ENCODE results near the gene TMEM14B. TPM values are rescaled to one million over a fixed set of nuclear protein-coding genes. Genes with fewer than 3 reads are reported as not detected.
"Not testable (repeated sequence)": the region's sequence is repeated elsewhere in the genome, so short reads cannot be mapped to it uniquely, and the experiment has no call there.

Gene TMEM14B
- 109 and 121 TPM in 2 replicates for total RNA-seq (2014; rRNA removed; shearing (Covaris generic))
- 87.6 and 102 TPM in 2 replicates for polyA plus RNA-seq (2014; cell fraction: nucleus; rRNA removed)

DNA sequence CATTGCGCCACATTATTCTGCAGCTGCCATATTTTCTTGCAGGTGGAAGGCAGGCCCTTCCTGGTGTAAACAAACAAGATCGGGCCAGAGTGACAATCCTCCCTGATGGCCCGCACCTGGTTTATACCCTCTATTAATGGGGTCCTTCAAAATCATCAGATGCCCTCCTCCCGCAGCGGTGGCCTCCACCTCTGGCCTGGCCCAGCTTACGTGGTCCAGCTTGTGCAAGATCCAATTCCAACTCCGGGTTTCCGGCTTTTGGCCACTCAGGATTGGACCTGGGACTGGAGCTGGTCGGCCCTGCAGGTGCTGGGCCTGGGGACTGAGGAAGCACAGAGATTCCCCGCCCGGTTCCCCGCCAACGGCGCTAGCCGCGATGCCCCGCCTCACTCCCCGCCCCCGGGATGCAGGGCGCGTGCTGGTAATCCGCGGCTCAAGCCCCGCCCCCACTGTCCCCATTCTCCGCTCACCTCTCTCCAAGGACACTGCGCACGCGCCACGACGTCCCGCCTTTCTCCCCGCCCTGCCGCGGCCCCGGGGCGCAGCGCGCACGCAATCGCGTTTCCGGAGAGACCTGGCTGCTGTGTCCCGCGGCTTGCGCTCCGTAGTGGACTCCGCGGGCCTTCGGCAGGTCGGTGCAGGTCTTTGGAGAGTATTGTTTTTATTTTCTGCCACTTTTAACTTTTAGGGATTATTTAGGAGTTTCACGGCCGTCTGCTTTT is at the start of gene TMEM14B:
Gene TMEM14B (plus strand): TSS at position 555 of the 722 bp plus-strand sequence. CDS start 1,441 bp downstream, outside the sequence.
- peak; percentile 94 for DNase-seq (ENCODE audit: extremely low read depth, low read depth)

DNA sequence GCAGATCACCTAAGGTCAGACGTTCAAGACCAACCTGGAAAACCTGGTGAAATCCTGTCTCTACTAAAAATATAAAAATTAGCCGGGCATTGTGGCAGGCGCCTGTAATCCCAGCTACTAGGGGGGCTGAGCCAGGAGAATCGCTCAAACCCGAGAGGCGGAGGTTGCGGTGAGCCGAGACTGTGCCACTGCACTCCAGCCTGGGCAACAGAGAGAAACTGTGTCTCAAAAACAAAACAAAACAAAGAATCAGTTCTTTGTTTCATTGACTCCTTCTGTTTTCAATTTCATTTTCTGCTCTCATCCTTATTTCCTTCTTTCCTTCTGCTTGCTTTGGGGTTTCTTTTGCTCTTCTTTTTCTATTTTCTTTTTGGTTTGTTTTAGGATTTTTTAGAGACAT is 33.6 kb upstream of the TMEM14B start:
- no peak for DNase-seq (ENCODE audit: extremely low read depth, low read depth)

DNA sequence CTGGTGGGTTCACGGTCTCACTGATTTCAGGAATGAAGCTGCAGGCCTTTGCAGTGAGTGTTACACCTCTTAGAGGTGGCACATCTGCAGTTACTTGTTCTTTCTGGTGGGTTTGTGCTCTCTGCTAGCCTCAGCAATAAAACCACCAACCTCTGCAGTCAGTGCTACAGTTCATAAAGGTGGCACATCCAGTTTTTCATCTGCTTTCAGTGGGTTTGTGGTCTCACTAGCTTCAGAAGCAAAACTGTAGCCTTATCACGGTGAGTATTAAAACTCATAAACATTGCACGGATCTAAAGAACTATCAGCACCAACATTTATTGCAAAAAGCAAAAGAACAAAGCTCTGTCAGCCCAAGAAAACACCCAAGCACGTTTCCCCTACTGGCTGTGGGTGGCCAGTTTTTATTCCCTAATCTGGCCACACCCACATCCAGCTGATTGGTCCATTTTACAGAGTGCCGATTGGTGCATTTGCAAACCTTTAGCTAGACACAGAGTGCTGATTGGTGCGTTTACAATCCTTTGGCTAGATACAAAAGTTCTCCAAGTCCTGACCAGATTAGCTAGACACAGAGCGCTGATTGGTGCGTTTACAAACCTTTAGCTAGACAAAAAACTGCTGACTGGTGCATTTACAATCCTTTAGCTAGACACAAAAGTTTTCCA is 28.2 kb upstream of the TMEM14B start:
- DNase-seq (ENCODE audit: extremely low read depth, low read depth): no peak

DNA sequence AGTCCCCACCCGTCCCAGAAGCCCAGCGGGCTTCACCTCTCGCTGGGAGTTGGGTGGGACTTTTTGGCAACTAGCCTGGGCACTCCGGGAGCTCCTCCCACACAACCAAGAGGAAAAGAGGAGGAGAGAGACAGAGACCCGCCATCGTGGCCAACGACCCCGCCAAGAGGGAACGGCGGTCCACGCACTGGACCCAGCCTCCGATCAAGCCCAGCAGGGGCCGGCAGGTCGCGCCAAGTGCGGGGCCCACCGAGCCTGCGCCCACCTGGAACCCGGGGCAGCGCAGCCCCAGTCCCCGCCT is 27.7 kb upstream of the TMEM14B start:
- no peak for DNase-seq (ENCODE audit: extremely low read depth, low read depth)

DNA sequence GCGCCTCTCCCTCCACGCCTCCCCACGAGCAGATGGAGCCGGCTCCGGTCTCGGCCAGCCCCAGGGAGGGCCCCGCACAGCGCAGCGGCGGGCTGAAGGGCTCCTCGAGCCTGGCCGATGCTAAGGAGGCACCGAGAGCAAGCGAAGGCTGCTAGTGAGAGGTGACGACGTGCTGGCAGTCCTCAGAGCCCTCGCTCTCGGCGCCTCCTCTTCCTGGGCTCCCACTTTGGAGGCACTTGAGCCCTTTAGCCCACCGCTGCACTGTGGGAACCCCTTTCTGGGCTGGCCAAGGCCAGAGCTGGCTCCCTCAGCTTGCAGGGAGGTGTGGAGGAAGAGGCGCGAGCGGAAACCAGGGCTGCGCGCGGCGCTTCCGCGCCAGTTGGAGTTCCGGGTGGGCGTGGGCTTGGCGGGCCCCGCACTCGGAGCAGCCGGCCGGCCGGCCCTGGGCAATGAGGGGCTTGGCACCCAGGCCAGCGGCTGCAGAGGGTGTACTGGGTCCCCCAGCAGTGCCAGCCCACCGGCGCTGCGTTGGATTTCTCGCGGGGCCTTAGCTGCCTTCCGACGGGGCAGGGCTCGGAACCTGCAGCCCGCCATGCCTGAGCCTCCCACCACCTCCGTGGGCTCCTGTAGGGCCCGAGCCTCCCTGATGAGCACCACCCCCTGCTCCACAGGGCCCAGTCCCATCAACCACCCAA is 27.2 kb upstream of the TMEM14B start:
- DNase-seq (ENCODE audit: extremely low read depth, low read depth): no peak

DNA sequence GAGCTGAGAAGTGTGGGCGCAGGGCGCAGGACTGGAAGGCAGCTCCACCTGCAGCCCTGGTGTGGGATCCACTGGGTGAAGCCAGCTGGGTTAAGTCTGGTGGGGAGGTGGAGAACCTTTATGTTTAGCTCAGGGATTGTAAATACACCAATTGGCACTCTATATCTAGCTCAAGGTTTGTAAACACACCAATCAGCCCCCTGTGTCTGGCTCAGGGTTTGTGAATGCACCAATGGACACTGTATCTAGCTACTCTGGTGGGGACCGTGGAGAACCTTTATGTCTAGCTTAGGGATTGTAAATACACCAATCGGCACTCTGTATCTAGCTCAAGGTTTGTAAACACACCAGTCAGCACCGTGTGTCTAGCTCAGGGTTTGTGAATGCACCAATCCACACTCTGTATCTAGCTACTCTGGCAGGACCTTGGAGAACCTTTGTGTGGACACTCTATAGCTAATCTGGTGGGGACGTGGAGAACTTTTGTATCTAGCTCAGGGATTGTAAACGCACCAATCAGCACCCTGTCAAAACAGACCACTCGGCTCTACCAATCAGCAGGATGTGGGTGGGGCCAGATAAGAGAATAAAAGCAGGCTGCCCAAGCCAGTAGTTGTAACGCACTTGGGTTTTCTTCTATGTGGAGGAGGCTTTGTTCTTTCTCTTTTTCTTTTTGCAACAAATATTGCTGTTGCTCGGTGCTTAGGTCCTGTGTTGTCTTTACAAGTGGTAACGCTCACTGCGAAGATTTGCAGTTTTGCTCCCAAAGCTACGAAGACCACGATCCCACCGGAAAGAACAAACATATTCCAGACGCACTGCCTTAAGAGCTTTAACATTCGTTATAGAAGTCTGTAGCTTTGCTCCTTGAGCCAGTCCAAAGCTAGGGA is 26.4 kb upstream of the TMEM14B start:
- not testable (repeated sequence) for DNase-seq (ENCODE audit: extremely low read depth, low read depth)

DNA sequence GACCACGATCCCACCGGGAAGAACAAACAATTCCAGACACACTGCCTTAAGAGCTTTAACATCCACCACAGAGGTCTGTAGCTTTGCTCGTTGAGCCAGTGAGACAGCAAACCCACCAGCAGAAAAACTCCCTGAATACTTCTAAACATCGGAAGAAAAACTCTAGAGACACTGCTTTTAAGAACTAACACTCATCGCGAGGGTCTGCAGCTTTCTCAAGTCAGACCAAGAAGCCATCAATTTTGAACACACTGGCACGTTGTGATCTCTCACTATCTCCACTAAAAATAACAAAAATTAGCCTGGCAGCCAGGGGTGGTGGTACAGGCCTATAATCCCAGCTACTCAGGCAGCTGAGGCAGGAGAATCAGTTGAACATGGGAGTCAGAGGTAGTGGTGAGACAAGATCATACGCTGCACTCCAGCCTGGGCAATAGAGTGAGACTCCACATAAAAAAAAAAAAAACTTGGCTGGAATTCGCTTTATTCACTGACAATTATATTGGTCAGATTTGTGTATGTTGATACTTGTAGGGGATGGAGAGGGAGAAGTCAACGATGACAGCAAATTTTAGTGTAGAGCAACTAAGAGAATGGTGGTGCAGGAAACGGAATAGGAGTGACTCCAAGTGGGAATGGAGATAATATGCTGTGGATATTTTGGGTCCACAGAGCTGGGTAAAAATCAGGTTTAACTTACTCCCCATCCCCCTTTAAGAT is 25.6 kb upstream of the TMEM14B start:
- no peak for DNase-seq (ENCODE audit: extremely low read depth, low read depth)

DNA sequence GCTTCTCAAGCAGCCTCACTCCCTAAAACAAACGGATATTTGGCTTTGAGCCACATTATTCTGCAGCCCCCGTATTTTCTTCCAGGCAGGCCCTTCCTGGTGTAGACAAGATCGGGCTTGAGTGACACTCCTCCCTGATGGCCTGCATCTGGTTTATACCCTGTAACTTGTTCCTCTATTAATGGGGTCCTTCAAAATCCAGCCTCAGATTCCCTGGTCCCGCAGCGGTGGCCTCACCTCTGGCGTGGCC is 25.1 kb upstream of the TMEM14B start:
- DNase-seq (ENCODE audit: extremely low read depth, low read depth): no peak

DNA sequence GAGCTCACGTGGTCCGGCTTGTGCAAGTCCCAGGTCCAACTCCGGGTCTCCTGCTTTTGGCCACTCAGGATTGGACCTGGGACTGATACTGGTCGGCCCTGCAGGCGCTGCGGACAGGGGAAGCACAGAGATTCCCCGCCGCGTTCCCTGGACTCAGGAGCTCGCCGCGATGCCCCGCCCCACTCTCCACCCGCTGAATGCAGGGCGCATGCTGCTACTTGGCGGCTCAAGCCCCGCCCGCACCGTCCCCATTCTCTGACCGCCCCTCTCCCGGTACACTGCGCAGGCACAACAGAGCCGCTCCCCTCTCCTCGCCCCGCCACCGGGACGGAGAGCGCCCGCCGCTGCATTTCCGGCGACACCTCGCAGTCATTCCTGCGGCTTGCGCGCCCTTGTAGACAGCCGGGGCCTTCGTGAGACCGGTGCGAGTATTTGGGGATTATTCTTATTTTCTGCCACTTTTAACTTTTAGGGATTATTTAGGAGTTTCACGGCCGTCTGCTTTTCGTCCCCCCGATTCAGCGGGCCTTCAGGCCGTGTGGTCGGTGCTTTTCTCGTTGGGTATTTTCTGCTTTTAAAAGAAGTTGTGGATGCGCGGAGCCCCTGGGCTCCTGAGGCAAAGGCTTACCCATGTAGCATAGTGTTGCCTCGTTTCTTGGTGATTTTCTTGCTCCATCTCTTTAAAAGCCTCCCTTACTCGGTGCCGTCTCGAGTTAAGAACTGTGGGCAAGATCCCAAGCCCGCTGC is 24.6 kb upstream of the TMEM14B start, which contains the start of gene TMEM14C:
Gene TMEM14C (plus strand): TSS at position 251 of the 747 bp plus-strand sequence. CDS start 1,544 bp downstream, outside the sequence.
- DNase-seq (ENCODE audit: extremely low read depth, low read depth): peak; percentile 89

DNA sequence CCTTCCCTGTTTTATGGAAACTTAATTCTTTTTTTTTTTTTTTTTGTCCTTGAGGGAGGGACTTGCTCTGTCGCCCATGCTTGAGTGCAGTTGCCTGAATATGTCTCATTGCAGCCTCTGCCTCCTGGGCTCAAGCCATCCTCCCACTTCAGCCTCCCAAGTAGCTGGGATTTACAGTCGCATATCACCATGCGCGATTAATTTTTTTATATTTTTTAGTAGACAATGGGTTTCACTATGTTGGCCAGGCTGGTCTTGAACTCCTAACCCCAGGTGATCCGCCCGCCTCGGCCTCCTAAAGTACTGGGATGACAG is 24.1 kb upstream of the TMEM14B start:
- no peak for DNase-seq (ENCODE audit: extremely low read depth, low read depth)

DNA sequence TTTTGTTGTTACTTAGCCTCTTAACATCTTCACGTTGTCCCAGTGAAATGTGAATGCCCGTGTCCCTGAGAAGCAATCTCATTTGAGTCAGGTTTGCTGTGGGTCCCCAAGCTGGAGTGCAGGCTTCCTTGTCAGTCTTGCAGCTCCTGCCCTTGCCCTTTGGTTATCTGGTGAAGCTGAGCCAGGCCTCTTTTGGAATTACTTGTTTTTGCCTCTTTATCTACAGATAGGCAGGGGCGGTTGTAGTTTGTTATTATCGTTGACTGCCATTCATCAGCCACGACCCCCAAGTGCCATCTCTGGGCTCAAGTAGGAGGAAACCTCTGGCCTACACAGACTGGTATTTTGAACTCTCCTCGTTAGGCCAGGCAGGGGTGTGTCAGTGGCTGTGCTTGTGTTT is 22.6 kb upstream of the TMEM14B start:
- DNase-seq (ENCODE audit: extremely low read depth, low read depth): no peak

DNA sequence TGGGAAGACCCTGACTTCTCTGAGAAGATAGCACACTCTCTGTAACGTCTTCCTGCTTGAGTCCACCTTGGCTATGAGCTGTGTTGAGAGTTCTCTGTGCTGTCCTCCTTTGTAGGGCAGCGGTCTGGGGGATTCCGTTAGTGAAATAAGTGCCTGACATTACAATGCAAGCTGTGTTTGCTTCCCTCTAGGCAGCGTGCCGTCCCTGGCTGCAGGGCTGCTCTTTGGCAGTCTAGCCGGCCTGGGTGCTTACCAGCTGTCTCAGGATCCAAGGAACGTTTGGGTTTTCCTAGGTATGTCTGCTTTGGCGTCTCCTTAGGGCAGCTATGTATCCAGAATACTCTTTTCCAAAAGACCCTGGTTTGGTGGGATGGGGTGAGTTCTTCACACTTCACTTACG is 21.9 kb upstream of the TMEM14B start:
- no peak for DNase-seq (ENCODE audit: extremely low read depth, low read depth)

DNA sequence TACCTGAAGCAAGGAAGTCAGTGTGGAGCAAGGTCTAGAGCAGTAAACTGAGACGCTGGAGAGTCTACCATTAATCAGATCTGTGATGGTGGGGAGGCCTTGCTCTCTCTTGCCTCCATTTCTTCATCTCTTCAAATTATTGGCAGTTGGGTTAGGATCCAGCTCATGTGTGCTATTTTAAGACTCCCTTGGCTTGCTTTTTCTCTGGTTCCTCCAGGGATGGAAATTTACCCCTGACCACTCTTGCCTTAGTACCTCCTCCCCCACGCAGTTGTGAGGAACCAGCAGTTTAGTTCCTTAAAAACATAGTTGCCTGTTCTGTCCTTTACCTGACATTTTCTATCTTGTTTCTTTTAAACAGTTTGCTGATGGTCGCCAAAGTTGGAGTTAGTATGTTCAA is 17.4 kb upstream of the TMEM14B start:
- DNase-seq (ENCODE audit: extremely low read depth, low read depth): no peak

DNA sequence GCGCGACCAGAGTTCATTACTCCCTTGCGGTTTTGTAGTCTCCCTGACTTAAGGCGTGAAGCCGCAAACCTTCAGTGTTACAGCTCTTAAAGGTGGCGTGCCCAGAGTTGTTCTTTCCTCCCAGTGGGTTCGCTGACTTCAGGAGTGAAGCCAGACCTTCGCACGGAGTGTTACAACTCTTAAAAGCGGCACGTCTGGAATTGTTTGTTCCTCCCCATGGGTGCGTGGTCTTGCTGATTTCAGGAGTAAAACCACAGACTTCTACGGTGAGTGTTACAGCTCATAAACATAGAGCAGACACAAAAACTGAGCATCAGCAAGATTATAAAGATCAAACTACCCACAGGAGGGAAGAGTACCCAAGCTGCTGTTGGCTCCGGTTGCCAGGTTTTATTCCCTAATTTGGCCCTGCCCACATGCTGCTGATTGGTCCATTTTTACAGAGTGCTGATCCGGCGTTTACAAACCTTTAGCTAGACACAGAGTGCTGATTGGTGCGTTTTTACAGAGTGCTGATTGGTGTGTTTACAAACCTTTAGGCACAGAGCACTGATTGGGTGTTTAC is 14.4 kb upstream of the TMEM14B start:
- DNase-seq (ENCODE audit: extremely low read depth, low read depth): no peak

DNA sequence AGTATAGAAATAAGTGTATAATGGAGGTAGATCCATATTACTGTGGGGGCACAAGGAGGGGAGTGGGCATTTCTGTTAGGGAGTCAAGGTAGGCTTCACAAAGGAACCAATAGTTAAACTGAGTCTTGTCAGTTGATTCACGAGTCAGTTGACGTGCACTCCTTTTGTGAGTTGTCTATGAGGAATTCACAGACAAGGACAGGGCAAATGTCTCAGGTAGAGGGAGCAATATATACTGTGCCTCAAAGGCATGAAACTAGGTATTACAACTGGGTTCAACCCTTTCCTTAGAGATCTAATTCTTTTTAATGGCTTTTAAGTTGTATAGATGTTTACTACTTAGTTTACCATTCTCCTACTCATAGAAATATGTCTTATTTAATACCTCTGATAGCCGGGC is 13.7 kb upstream of the TMEM14B start:
- no peak for DNase-seq (ENCODE audit: extremely low read depth, low read depth)

DNA sequence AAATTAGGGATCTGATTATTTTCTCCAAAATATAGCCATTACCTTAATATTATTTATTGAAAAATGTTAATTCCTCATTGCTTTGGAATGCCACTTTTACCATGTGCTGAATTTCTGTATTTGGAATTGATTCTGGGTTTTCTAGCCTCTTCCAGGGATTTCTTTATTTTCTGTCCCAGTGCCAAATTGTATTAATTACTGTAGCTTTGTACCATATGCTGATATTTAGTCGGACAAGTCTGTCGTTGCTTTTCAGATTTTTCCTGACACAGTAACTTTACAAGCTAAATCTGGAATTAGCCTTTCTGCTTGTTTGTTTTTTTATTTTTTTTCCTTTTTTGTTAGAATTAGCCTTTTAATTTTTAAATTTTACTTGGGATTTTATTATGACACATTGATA is 10.9 kb upstream of the TMEM14B start:
- DNase-seq (ENCODE audit: extremely low read depth, low read depth): no peak

DNA sequence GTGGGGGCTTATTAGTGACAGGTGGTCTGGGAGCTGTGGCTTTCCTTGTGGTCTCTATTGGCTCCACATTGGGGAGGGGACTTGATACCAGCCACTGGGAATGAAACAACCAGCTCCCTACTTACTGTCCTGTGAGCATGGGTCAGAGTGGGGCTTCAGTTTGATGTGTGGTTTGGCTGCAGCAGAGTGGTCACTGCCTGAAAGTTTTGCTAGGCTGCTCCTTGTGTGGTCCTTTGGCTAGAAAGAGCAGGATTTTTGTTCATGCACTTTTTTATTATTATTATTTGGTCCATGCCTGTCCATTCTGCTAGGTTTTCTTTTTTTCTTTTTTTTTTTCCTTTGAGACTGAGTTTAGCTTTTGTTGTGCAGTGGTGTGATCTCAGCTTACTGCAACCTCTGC is 7.5 kb upstream of the TMEM14B start:
- no peak for DNase-seq (ENCODE audit: extremely low read depth, low read depth)

DNA sequence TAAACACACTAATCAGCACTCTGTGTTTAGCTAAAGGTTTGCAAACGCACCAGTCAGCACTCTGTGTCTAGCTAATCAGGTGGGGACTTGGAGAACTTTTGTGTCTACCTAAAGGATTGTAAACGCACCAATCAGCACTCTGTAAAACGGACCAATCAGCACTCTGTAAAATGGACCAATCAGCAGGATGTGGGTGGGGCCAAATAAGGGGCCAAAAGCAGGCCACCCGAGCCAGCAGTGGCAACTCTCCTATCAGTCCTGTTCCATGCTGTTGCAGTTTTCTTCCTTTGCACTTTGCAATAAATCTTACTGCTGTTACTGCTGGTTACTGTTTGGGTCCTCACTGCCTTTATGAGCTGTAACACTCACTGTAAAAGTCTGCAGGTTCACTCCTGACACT is 6.0 kb upstream of the TMEM14B start:
- not testable (repeated sequence) for DNase-seq (ENCODE audit: extremely low read depth, low read depth)

DNA sequence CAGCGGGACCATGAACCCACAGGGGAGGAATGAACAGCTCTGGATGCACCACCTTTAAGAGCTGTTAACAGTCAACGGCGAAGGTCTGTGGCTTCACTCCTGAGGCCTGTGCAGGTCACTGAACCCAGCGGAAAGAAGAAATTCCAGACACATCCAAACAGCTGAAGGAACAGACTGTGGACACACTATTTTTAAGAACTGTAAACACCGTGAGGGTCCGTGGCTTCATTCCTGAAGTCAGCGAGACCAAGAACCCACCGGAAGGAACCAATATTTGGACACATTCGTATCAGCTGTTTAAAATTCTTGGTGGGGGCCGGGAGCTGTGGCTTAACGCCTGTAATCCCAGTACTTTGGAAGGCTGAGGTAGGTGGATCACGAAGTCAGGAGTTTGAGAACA is 5.4 kb upstream of the TMEM14B start:
- no peak for DNase-seq (ENCODE audit: extremely low read depth, low read depth)

DNA sequence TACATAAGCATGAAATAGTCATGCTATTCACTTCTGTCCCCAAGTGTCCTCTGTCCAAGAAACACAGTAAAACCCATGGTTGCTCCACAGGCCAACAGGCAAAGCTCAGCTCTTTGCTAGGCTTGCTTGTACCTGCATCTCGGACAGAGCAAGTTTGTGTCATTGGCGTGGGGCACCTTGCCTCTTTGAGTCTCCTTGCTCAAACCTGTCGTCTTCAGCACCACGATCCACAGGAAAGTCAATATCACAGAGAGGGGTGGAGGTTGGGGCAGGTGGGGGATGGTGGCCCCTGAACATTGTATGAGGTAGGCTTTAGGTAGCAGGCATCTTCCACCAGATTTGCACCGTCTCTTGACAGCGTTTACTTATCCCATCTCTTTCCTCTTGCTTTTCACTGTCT is 4.1 kb upstream of the TMEM14B start:
- no peak for DNase-seq (ENCODE audit: extremely low read depth, low read depth)
